PFSK-1 (cell line): ENCODE measurements around the gene TNFSF12.

Experiments used
- FOXP2 ChIP-seq: optimal IDR thresholded peaks from 2 replicates; pipeline ENCODE3; 2011; ENCODE audit warnings: borderline replicate concordance, control low read depth, inconsistent platforms; ENCODE audit not compliant: insufficient read depth; ENCODE audit errors: extremely low read length, extremely low read depth
- POLR2AphosphoS5 ChIP-seq: IDR thresholded peaks from 2 replicates; pipeline ENCODE4 v1.6.1; 2012; ENCODE audit warnings: low read depth, mild to moderate bottlenecking, control low read depth, low read length, moderate library complexity

DNA sequence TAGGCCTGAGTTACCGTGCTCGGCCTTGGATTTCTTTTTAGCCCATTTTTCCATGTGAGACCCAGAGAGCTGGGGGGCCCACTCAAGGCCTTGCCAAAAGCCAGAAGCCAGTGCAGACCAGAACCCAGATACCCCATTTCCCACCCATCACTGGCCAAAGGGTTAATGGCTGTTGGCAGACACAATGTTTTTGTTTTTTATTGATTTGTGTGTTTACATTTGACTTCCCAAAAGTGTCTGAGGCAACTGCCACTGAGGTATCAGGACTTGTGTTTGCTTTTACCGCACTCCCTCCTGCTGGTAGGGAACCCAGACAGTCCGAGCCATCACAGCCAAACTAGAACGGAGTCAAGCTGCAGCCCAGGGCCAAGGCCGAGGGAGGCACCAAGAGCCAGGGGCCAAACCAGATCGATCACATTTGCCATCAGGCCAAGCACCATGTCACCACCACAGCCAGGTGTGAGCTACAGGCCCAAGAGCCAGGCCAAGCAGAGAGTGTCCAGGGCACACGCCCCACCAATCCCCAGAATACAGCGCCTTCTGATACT is 7.7 kb upstream of the TNFSF12 start:
- TF ChIP-seq POLR2AphosphoS5 (no peak), FOXP2 (no peak)
